Endothelial cell of umbilical vein (primary cell): Measurements from ENCODE around the gene HPRT1. TPM values are rescaled to one million over a fixed set of nuclear protein-coding genes. Genes with fewer than 3 reads are reported as not detected.

Experiments used
- BruUV-seq: library from RNA; stranded (reverse); fragments of 400-500 nt; replicated peaks from 2 replicates; lab custom pipeline; 2021; lab: Mats Ljungman, UMichigan
- CTCF ChIA-PET: fragments of 300-600, 350-600 bp; sonication (Branson Sonifier 250); formaldehyde crosslinking; loops from one replicate; lab custom pipeline; 2021; ENCODE audit warnings: antibody characterized with exemption, inconsistent platforms; lab: Charles Lee
- POLR2A ChIA-PET: fragments of 300-600, 350-600 bp; sonication (Branson Sonifier 250); formaldehyde crosslinking; loops from one replicate; lab custom pipeline; 2021; ENCODE audit warnings: antibody characterized with exemption, inconsistent platforms; lab: Charles Lee
- DNase-seq: peaks from one replicate; pipeline ENCODE4 v3.0.0-alpha.2; 2011; ENCODE audit warnings: low read depth, low spot score
- FAIRE-seq: peaks from 2 replicates; lab custom pipeline; 2011; peaks lifted over from hg19 to GRCh38; lab: Jason Lieb, UNC
- H2AFZ ChIP-seq: 2 replicates; pipeline ENCODE4 v1.6.0; 2012; ENCODE audit warnings: low read depth, low read length, control low read depth, inconsistent platforms
- H3K27ac ChIP-seq: 2 replicates; pipeline ENCODE4 v1.5.1; 2011; ENCODE audit warnings: low read depth, mild to moderate bottlenecking, control low read depth, low read length, moderate library complexity; ENCODE audit not compliant: insufficient read depth
- H3K27me3 ChIP-seq, 2 experiments: 2 replicates each; pipeline versions ENCODE4 v1.6.0 to v1.6.1; 2011; ENCODE audit warnings: low read length in 2 of 2, mixed read lengths in 1 of 2; ENCODE audit not compliant: control insufficient read depth in 2 of 2, insufficient read depth in 2 of 2
- H3K36me3 ChIP-seq, 2 experiments: 2 replicates in 1 of 2; 3 replicates in 1 of 2; pipeline ENCODE4 v1.5.1; 2011; ENCODE audit warnings: low read length in 2 of 2, mild to moderate bottlenecking in 1 of 2, moderate library complexity in 1 of 2; ENCODE audit not compliant: control insufficient read depth in 2 of 2, insufficient read depth in 2 of 2; ENCODE audit errors: extremely low read depth in 1 of 2
- H3K4me1 ChIP-seq: 3 replicates; pipeline ENCODE4 v1.5.1; 2011; ENCODE audit warnings: mild to moderate bottlenecking, low read length; ENCODE audit not compliant: control insufficient read depth, insufficient read depth; ENCODE audit errors: extremely low read depth
- H3K4me2 ChIP-seq: 2 replicates; pipeline ENCODE4 v1.6.1; 2011; ENCODE audit warnings: low read length, control low read depth, mixed read lengths; ENCODE audit not compliant: insufficient read depth
- H3K4me3 ChIP-seq, 3 experiments: fragments of 200-600 bp in 1 of 3; sonication (generic), shearing (Covaris generic) in 1 of 3; replicated peaks in 1 of 3; 2 replicates each; pipeline ENCODE4 v1.5.1; 2011 to 2016; ENCODE audit warnings: control low read depth in 3 of 3, low read length in 3 of 3, mild to moderate bottlenecking in 2 of 3, inconsistent platforms in 1 of 3, low read depth in 1 of 3, moderate library complexity in 1 of 3; ENCODE audit not compliant: insufficient read depth in 1 of 3
- H3K79me2 ChIP-seq: 2 replicates; pipeline ENCODE4 v1.6.0; 2012; ENCODE audit warnings: low read length, inconsistent platforms; ENCODE audit not compliant: control insufficient read depth, insufficient read depth
- H3K9ac ChIP-seq: replicated peaks from 2 replicates; pipeline ENCODE3; 2011; ENCODE audit warnings: low read length, control low read depth; ENCODE audit not compliant: insufficient read depth; ENCODE audit errors: extremely low read depth
- H3K9me1 ChIP-seq: replicated peaks from 3 replicates; pipeline ENCODE4 v1.6.0; 2011; ENCODE audit warnings: mild to moderate bottlenecking, low read length; ENCODE audit not compliant: control insufficient read depth, insufficient read depth; ENCODE audit errors: extremely low read depth
- H3K9me3 ChIP-seq: replicated peaks from 2 replicates; pipeline ENCODE4 v1.5.1; 2012; ENCODE audit warnings: low read length, inconsistent platforms; ENCODE audit not compliant: control insufficient read depth, insufficient read depth
- H4K20me1 ChIP-seq: replicated peaks from 2 replicates; pipeline ENCODE3; 2011; ENCODE audit warnings: mild to moderate bottlenecking, low read length; ENCODE audit not compliant: control insufficient read depth, insufficient read depth; ENCODE audit errors: extremely low read depth
- EZH2 ChIP-seq: IDR thresholded peaks from 2 replicates; pipeline ENCODE4 v1.6.1; 2012; ENCODE audit warnings: borderline replicate concordance, low read depth, mild to moderate bottlenecking, moderate library complexity, low read length, inconsistent platforms; ENCODE audit not compliant: severe bottlenecking
- FOS ChIP-seq: IDR thresholded peaks from 2 replicates; pipeline ENCODE4 v1.6.1; 2011; ENCODE audit warnings: mild to moderate bottlenecking, low read length, moderate library complexity, borderline replicate concordance; ENCODE audit not compliant: insufficient read depth
- GATA2 ChIP-seq: IDR thresholded peaks from 2 replicates; pipeline ENCODE4 v1.7.0; 2011; ENCODE audit warnings: low read depth, mild to moderate bottlenecking, moderate library complexity, mixed read lengths, low read length; ENCODE audit not compliant: insufficient read length, insufficient read depth
- JUN ChIP-seq: IDR thresholded peaks from 2 replicates; pipeline ENCODE4 v1.6.1; 2011; ENCODE audit warnings: borderline replicate concordance, low read depth; ENCODE audit not compliant: insufficient read length, insufficient read depth
- MYC ChIP-seq: IDR thresholded peaks from one replicate; pipeline ENCODE4 v1.6.1; 2011; ENCODE audit warnings: mild to moderate bottlenecking, low read depth, low read length
- POLR2A ChIP-seq: IDR thresholded peaks from 2 replicates; pipeline ENCODE4 v1.6.1; 2012; ENCODE audit warnings: low read depth, mild to moderate bottlenecking, control low read depth, low read length
- POLR2AphosphoS5 ChIP-seq: IDR thresholded peaks from 2 replicates; pipeline ENCODE4 v1.6.1; 2012; ENCODE audit warnings: low read depth, mild to moderate bottlenecking, control low read depth, low read length, moderate library complexity; ENCODE audit not compliant: insufficient read depth
- dilution Hi-C: fragments of 300-500 bp; cut with MboI; formaldehyde crosslinking; loops from one replicate; pipeline ENCODE4 v1.15.0; 2019; ENCODE audit warnings: low sequenced_read_pairs; ENCODE audit not compliant: extremely low pct_ligation_motif_present
- intact Hi-C: fragments of 100-400 bp; cut with micrococcal nuclease; formaldehyde crosslinking; loops from one replicate; pipeline ENCODE4 v1.10.0; 2022
- polyA plus RNA-seq, 4 experiments: library from polyadenylated mRNA; depleted of rRNA in 3 of 4; stranded (reverse) in 3 of 4; unstranded in 1 of 4; fragments of >200 nt; gene quantifications; 2 replicates each; pipeline versions ENCODE4 v1.2.1 to v1.2.3, GENCODE V29; 2011 to 2012; ENCODE audit warnings: missing spikeins in 1 of 4
- total RNA-seq: library from RNA; stranded (reverse); gene quantifications from 2 replicates; pipeline ENCODE4 v1.2.3, GENCODE V29; 2021
- TF ChIP-seq, protein P1 (sequence below): IDR thresholded peaks from 2 replicates; pipeline ENCODE4 v1.6.1; 2011; ENCODE audit not compliant: insufficient read depth, insufficient read length
- TF ChIP-seq, protein P2 (sequence below), 2 donors: IDR thresholded peaks; 1 replicate in 1 of 2; 2 replicates in 1 of 2; pipeline ENCODE4 v1.5.1; 2011; ENCODE audit warnings: low read length in 2 of 2, mild to moderate bottlenecking in 2 of 2, moderate library complexity in 2 of 2, control low read depth in 1 of 2, inconsistent platforms in 1 of 2, low read depth in 1 of 2; ENCODE audit not compliant: insufficient read depth in 1 of 2; ENCODE audit errors: extremely low read depth in 1 of 2

Gene HPRT1
- total and polyA plus RNA-seq, 2 donors (not counting 3 experiments of a cell fraction or from before 2014, with no cell fraction given) = 19.2 to 51.0 TPM

DNA sequence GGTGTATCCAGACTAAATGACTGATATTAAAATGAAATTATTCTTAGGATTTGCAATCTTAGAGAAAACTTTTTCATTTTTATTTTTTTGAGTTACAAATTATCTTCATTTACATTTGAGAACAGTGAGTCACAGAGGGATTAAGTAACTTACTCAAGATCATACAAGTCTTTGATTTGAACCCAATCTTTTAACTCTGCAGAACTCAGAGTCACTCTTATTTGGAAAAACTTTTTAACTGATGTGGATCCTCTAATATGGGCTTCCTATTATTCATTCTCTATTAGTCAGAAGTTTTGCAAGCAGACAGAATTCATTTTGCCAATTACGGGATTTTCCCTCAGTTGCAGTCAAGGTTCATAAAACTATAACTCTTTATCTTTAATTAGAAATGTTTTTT lies 20.1 kb downstream of the HPRT1 start:
- dilution Hi-C loops = no loop called here
- FAIRE-seq = no peak
- H3K9me3 ChIP-seq = no peaks in the 10 kb centered on the region
- no peak overlapping the region for H2AFZ ChIP-seq
- H3K27ac ChIP-seq = no peak overlapping the region
- POLR2A ChIA-PET = no interaction called here
- peaks cover 0 to 3% of the 10 kb centered on the region in 2 experiments for H3K36me3 ChIP-seq
- no peaks in the 10 kb centered on the region for H3K27me3 ChIP-seq
- intact Hi-C loops = loop anchor here (5.0 kb wide), 1 partner anchor 58 kb away; no protein-coding TSS in a partner anchor
- TF ChIP-seq, protein P1, sequence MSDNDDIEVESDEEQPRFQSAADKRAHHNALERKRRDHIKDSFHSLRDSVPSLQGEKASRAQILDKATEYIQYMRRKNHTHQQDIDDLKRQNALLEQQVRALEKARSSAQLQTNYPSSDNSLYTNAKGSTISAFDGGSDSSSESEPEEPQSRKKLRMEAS = no peak
- TF ChIP-seq GATA2 (no peak), FOS (no peak), MYC (no peak), JUN (no peak), POLR2A (no peak), EZH2 (no peak), POLR2AphosphoS5 (no peak)
- TF ChIP-seq, protein P2, sequence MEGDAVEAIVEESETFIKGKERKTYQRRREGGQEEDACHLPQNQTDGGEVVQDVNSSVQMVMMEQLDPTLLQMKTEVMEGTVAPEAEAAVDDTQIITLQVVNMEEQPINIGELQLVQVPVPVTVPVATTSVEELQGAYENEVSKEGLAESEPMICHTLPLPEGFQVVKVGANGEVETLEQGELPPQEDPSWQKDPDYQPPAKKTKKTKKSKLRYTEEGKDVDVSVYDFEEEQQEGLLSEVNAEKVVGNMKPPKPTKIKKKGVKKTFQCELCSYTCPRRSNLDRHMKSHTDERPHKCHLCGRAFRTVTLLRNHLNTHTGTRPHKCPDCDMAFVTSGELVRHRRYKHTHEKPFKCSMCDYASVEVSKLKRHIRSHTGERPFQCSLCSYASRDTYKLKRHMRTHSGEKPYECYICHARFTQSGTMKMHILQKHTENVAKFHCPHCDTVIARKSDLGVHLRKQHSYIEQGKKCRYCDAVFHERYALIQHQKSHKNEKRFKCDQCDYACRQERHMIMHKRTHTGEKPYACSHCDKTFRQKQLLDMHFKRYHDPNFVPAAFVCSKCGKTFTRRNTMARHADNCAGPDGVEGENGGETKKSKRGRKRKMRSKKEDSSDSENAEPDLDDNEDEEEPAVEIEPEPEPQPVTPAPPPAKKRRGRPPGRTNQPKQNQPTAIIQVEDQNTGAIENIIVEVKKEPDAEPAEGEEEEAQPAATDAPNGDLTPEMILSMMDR (IDR thresholded peaks at IDR 0.05; ENCODE audit: extremely low read depth in 1 of 2, insufficient read depth in 1 of 2, low read depth in 1 of 2, low read length in 2 of 2) = no peak
- H3K9ac ChIP-seq = no peak overlapping the region
- no peak overlapping the region for H3K4me3 ChIP-seq
- DNase-seq = no peak
- no peaks in the 10 kb centered on the region for H3K79me2 ChIP-seq
- H4K20me1 ChIP-seq = no peaks in the 10 kb centered on the region
- no peak overlapping the region for H3K4me2 ChIP-seq
- H3K4me1 ChIP-seq = no peaks in the 10 kb centered on the region
- H3K9me1 ChIP-seq = no peaks in the 10 kb centered on the region
- CTCF ChIA-PET = no interaction called here
- no TSS peak for BruUV-seq
